Prostate gland (tissue), 2 donors: ENCODE results near the gene TMPRSS4.

Source experiments
- POLR2A ChIP-seq: fragments of 450-650 bp; IDR thresholded peaks from one replicate; pipeline ENCODE4 v1.6.1; 2016; ENCODE audit warnings: antibody characterized with exemption, mild to moderate bottlenecking
- TF ChIP-seq, protein P1 (sequence below), 4 experiments: fragments of 200-600 bp in 2 of 4; fragments of 450-650 bp in 2 of 4; sonication (generic) in 2 of 4; IDR thresholded peaks; 1 replicate in 3 of 4; 2 replicates in 1 of 4; pipeline ENCODE4 v1.5.1; 2016 to 2019; ENCODE audit warnings: antibody characterized with exemption in 4 of 4, mild to moderate bottlenecking in 2 of 4, moderate library complexity in 2 of 4

DNA sequence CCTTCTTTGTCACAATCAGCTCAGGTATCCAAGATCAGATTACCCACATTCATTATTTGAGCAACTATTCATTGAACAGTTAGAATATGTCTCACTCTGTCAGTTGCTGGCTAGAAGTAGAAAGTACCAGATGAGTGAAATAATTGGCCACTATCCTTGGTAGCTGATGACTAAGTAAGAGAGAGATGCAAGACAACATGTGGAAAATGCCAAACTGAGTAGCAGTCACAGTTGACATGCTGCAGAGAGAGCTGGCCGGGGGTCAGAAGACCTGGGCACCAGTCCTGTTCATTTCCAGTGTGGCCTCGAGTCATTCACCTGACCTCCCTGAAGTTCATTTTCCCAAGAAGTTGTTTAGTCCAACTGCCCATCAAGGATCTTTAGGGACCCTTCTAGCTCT lies 32.4 kb downstream of the TMPRSS4 start:
- TF ChIP-seq, protein P1, sequence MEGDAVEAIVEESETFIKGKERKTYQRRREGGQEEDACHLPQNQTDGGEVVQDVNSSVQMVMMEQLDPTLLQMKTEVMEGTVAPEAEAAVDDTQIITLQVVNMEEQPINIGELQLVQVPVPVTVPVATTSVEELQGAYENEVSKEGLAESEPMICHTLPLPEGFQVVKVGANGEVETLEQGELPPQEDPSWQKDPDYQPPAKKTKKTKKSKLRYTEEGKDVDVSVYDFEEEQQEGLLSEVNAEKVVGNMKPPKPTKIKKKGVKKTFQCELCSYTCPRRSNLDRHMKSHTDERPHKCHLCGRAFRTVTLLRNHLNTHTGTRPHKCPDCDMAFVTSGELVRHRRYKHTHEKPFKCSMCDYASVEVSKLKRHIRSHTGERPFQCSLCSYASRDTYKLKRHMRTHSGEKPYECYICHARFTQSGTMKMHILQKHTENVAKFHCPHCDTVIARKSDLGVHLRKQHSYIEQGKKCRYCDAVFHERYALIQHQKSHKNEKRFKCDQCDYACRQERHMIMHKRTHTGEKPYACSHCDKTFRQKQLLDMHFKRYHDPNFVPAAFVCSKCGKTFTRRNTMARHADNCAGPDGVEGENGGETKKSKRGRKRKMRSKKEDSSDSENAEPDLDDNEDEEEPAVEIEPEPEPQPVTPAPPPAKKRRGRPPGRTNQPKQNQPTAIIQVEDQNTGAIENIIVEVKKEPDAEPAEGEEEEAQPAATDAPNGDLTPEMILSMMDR (IDR thresholded peaks at IDR 0.05) = no peak
- no peak for TF ChIP-seq POLR2A
